SJCRH30 (cell line): Measurements from ENCODE around the gene LDLRAD4. TPM values are rescaled to one million over a fixed set of nuclear protein-coding genes. Genes with fewer than 3 reads are reported as not detected.

Experiments
- DNase-seq, 2 experiments: peaks; one replicate each; pipeline ENCODE4 v3.0.0-alpha.2; 2015 to 2020
- H3K27ac ChIP-seq: fragments of 250-450 bp; sonication (Bioruptor Pico); 2 replicates; pipeline ENCODE4 v1.5.1; 2020; ENCODE audit warnings: mild to moderate bottlenecking, moderate library complexity
- H3K27me3 ChIP-seq: fragments of 250-450 bp; sonication (Bioruptor Pico); 2 replicates; pipeline ENCODE4 v1.5.1; 2020; ENCODE audit warnings: mild to moderate bottlenecking, moderate library complexity
- H3K36me3 ChIP-seq: fragments of 250-450 bp; sonication (Bioruptor Pico); 2 replicates; pipeline ENCODE4 v1.5.1; 2020; ENCODE audit warnings: mild to moderate bottlenecking, moderate library complexity
- H3K4me1 ChIP-seq: fragments of 250-450 bp; sonication (Bioruptor Pico); 2 replicates; pipeline ENCODE4 v1.5.1; 2020; ENCODE audit warnings: mild to moderate bottlenecking, moderate library complexity
- H3K4me3 ChIP-seq: fragments of 250-450 bp; sonication (Bioruptor Pico); 2 replicates; pipeline ENCODE4 v1.5.1; 2020; ENCODE audit warnings: mild to moderate bottlenecking, moderate library complexity
- H3K9me3 ChIP-seq: fragments of 250-450 bp; sonication (Bioruptor Pico); replicated peaks from 2 replicates; pipeline ENCODE4 v1.5.1; 2020; ENCODE audit warnings: mild to moderate bottlenecking, moderate library complexity
- total RNA-seq: library from RNA; depleted of rRNA; stranded (reverse); fragments of >200 nt; shearing (Covaris generic); gene quantifications from 2 replicates; pipeline ENCODE4 v1.2.3, GENCODE V29; 2014

The LDLRAD4 gene
- total RNA-seq, 1 experiment from 2014 or later = 0.26 TPM

DNA sequence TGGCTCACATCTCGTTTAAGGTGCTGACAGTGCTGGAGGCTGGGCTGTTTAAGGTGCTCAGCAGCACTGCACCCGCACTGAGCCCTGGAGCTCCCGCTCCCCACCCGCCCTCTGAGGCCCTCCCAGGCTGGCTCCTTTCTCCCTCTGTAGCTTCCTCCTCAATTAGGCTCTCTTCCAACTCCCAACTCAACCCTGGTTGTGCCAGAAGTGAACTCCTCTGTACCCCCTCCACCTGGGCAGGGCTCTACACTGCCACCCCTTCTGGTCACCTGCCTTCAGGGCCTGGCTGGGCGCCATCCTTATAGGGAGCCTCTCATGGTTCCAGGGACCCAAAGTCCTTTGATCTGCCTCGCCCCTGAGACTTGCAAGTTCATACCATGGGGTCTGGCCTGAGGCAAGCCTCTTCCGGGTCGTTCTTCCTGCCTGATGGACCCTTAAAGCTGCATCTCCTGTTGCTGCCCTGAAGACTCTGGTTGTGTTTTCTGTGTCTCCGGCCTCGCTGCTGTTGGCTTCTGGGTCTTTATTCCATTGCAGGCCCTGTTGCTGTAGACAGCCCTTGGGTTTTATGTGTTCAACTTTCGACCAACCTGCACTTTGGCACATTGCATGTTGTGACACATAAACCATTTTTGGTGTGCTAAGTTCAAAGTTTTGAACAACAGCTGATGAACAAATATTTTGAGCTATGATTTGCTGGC is 199.6 kb downstream of the LDLRAD4 start:
- Histone ChIP-seq H3K36me3 (no peaks in the 10 kb centered on the region), H3K27me3 (no peaks in the 10 kb centered on the region), H3K4me3 (no peak overlapping the region), H3K4me1 (no peaks in the 10 kb centered on the region), H3K9me3 (no peaks in the 10 kb centered on the region), H3K27ac (no peak overlapping the region)
- no peak for DNase-seq

DNA sequence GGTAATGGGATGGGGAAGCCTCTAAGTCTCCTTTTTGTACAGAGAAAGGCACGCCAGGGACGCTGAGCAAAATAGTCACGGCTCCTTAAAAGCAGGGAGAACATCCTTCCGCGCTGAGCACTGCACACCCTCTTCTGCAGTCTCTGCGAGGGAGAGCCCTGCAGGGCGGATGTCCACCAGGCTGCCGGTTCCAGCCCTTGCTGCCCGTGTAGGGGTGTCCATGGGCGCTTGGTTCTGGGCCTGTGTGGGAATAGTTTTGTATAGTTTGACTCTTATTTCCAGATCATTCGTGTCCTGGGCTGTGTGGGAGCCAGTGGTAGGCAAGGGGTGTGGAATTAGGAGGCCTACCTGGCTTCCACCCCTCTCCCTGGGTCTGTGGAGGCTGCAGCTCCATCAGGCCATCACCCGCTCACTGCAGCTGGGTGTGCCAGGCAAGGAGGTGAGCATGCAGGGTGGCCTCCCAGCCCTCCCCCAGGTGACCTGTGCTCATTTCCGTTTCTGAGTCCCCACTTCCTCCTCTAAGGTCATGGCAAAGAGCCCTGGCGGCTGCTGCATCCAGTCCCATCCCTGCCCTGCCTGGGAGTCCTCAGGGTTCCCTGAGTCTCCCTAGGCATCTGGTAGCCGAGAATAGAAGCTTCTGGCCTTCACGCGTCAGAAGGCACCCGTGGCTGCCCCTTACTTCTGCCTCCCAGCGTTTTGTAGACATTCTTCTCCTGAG is 202.6 kb downstream of the LDLRAD4 start:
- no peaks in the 10 kb centered on the region for H3K4me1 ChIP-seq
- H3K27ac ChIP-seq = no peak overlapping the region
- DNase-seq = no peak
- no peaks in the 10 kb centered on the region for H3K27me3 ChIP-seq
- no peak overlapping the region for H3K4me3 ChIP-seq
- no peaks in the 10 kb centered on the region for H3K9me3 ChIP-seq
- H3K36me3 ChIP-seq = no peaks in the 10 kb centered on the region

DNA sequence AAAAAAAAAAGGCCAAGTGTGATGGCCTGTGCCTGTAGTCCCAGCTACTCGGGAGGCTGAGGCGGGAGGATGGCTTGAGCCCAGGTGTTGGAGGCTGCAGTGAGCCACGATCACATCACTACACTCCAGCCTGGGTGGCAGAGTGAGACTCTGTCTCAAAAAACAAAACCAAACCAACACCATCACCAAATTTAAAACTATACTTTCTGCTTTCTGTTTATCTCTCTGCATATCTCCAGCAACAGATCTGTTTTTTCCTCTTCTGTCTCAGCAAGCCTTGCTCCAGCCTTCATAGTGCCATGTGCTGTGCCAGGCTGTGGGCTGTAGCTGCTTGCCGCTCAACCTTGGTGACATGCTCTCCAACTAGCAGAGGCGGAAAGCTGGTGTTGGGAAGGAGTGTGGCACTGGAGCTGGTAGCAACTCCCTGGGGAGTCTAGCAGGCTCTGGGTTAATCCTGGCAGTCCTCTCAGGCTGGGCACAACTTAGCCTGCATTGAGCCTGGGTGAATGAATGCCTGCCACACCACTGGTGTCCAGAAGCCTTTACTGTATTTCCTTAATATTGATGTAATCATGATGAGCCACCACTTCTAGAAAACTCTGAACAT is 204.1 kb downstream of the LDLRAD4 start:
- Histone ChIP-seq H3K36me3 (no peaks in the 10 kb centered on the region), H3K9me3 (no peaks in the 10 kb centered on the region), H3K4me1 (no peaks in the 10 kb centered on the region), H3K27me3 (no peaks in the 10 kb centered on the region), H3K27ac (no peak overlapping the region), H3K4me3 (no peak overlapping the region)
- DNase-seq = no peak

DNA sequence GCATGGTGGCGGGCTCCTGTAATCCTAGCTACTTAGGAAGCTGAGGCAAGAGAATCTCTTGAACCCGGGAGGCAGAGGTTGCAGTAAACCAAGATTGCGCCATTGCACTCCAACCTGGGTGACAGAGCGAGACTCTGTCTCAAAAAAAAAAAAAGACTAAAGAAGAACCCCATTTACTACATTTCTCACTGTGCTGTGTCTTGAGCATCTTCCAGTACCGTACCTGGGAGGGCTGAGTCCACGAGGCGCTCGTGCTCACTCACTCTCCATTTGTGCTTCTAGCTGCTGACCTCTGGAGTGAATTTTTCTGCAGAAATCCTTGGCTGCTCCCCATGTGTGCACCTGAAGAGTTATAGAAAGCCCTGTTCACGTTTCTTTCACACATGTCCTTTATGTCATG is 204.8 kb downstream of the LDLRAD4 start:
- Histone ChIP-seq H3K4me3 (no peak overlapping the region), H3K27me3 (no peaks in the 10 kb centered on the region), H3K9me3 (no peaks in the 10 kb centered on the region), H3K36me3 (no peaks in the 10 kb centered on the region), H3K27ac (no peak overlapping the region), H3K4me1 (no peaks in the 10 kb centered on the region)
- DNase-seq = no peak

DNA sequence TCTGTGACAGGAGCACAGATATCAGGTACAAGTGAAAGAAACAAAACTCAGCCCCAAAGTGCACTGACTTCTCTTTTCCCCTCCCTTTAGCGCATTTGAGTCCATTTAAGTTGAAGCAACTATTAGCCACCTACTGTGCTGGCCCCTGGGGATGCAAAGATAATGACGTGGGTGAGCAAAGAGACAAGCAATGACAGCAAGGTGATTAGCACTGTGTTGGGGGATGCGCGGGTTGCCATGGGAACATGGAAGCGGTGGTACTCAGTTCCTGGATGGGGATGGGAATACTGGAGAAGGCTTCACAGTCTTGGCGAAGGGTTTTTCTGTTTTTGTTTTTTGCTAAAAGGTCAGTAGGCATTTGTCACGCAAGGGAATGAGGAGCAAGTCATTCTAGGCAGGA is 205.8 kb downstream of the LDLRAD4 start:
- DNase-seq = no peak
- H3K27ac ChIP-seq = no peak overlapping the region
- no peak overlapping the region for H3K4me3 ChIP-seq
- H3K36me3 ChIP-seq = no peaks in the 10 kb centered on the region
- H3K9me3 ChIP-seq = no peaks in the 10 kb centered on the region
- no peaks in the 10 kb centered on the region for H3K4me1 ChIP-seq
- H3K27me3 ChIP-seq = no peaks in the 10 kb centered on the region

DNA sequence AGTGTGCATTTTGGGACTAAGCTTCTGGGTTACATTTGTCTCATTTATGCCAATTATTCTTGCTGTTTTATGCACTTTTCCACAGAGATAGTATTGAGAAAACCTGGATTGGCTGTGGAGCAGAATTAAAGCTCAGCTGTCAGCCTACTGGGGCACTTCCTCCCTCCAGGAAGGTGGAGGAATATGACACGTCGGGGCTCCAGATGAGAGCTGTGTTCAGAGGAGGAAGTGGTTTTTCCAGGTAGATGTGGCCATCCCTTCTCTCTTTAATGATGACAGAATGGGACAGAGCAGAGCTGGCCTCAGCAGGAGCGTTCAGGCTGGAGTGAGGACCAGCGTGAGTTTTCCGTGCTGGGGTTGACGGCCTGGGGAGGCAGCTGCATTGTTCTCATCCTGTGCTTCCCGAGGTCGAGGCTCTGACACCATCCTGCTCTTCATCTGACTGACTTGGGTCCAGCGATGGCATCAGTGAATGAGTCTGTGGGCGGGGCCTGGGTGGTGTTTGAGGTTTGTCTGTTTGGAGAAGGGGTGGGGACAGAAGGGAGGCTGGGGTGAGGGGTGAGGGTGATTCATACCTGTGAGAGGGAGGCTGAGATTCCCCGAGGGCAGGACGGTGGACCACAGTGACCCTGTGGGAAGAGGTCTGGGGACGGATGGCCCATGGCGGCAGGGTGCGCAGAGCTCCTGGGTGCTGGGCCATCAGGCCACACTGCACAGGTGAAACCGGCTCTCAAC is 207.0 kb downstream of the LDLRAD4 start:
- Histone ChIP-seq H3K4me3 (no peak overlapping the region), H3K36me3 (no peaks in the 10 kb centered on the region), H3K4me1 (no peaks in the 10 kb centered on the region), H3K9me3 (no peaks in the 10 kb centered on the region), H3K27ac (no peak overlapping the region), H3K27me3 (no peaks in the 10 kb centered on the region)
- DNase-seq = no peak

DNA sequence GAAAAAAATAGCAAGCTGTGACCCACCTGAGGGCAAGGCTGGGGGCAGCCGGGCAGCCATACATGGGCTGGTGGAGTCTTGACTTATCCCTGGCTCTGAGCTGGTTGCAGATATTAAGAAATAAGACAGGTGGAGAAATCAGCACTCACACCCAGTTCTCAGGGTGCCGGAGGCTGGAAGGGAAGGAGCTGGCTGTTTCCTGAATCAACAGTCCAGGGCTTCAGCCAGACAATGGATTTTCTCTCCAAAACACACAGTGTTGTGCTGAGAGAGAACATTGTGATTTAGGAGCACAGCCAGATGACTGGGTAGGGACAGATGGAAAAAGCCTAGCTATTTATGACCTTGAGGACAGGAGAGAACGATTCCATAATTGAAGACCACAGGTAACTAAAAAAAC is 208.8 kb downstream of the LDLRAD4 start:
- no peak for DNase-seq
- Histone ChIP-seq H3K4me3 (no peak overlapping the region), H3K36me3 (no peaks in the 10 kb centered on the region), H3K9me3 (no peaks in the 10 kb centered on the region), H3K27me3 (no peaks in the 10 kb centered on the region), H3K27ac (no peak overlapping the region), H3K4me1 (no peaks in the 10 kb centered on the region)

DNA sequence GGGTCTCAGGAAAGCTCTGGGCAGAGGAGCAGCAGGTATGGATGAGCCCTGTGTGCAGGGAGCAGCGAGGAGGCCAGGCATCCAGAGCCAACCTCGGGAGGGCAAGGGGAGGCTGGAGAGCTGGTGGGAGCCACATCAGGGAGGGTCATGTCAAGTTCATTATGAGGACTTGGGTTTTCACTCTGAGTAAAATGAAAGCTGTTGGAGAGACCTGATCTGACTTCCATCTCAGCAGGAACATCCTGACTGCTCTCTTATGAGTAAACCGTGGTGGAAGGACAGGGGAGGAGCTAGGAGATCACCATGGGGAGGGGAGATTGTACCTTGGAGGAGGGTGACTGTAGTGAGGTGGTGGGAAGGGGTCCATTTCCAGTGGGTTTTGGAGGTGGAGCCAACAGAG is 209.8 kb downstream of the LDLRAD4 start:
- Histone ChIP-seq H3K9me3 (no peaks in the 10 kb centered on the region), H3K27ac (no peak overlapping the region)
- no peak for DNase-seq

DNA sequence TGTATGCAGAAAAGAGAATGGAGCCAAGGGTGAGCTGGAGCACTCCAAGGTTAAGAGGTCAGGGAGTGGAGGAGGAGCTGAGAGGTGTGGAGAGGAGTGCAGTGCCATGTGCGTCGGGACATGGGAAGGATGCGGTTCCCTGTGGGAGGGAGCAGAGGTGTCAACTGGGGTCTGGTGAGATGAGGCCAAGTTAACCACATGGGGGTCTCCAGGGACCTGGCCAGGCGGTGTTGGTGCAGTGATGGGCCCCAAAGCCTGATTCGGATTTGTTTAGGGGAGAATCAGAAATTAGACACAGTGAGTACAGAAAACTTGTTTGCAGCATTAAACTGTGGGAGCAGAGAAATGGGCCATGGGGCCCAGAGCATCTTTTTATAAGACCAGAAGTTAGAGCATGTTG is 210.5 kb downstream of the LDLRAD4 start:
- H3K4me1 ChIP-seq = no peaks in the 10 kb centered on the region
- no peaks in the 10 kb centered on the region for H3K27me3 ChIP-seq
- H3K36me3 ChIP-seq = no peaks in the 10 kb centered on the region
- H3K9me3 ChIP-seq = no peaks in the 10 kb centered on the region
- no peak overlapping the region for H3K4me3 ChIP-seq
- DNase-seq = no peak
- H3K27ac ChIP-seq = no peak overlapping the region

More for the DNA sequence above, 209.8 kb downstream of the LDLRAD4 start:
- no peak overlapping the region for H3K4me3 ChIP-seq
- no peaks in the 10 kb centered on the region for H3K36me3 ChIP-seq
- H3K27me3 ChIP-seq = no peaks in the 10 kb centered on the region
- no peaks in the 10 kb centered on the region for H3K4me1 ChIP-seq

DNA sequence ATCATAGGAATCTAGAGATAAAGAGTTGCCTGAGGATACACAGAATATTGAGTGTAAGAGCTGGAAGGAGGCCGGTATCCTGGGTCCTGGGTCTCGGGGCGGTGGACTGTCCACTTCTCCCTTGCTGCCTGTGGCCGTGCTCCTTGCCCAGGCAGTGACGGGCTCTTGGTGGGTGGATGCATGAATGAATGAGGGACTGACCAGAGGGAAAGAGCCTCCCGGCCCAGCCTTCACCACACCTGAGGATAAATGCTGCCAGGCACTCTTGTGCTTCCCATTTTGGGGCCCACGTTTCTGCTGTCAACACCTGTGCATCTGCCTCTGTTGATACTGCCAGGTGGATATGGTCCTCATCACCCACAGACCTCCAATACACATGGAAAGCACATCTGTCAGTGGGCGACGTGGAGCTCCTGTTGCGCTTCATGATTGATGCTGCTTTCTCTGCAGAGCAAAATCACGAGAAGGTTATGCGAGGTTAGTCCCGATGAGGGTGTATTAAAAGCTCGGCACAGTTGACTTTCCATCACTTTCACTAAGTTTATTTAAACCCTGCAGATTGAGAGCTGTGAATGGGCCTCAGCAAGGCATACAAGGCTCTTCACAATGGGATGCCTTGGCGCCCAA is 211.4 kb downstream of the LDLRAD4 start:
- Histone ChIP-seq H3K9me3 (no peaks in the 10 kb centered on the region), H3K27ac (no peak overlapping the region), H3K4me1 (no peaks in the 10 kb centered on the region), H3K27me3 (no peaks in the 10 kb centered on the region), H3K4me3 (no peak overlapping the region), H3K36me3 (no peaks in the 10 kb centered on the region)
- no peak for DNase-seq

DNA sequence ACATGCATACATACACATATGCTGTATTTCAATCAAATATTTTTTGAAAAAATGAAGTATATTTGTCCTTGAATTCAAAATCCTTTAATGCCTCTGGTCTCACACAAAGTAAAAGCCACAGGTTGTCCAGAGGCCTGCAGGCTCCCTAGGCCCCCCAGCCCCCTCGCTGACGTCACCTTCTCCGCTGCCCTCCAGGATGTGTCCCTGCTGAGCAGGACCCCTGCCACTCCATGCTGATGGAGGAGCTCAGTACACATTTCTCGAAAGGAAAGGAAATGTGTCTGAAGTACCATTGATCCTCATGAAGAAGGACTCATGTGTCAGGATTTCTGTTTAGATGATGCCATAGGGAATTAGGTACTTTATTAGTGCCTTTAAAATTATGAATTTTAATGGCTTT is 212.1 kb downstream of the LDLRAD4 start:
- Histone ChIP-seq H3K27me3 (no peaks in the 10 kb centered on the region), H3K27ac (no peak overlapping the region), H3K4me3 (no peak overlapping the region), H3K4me1 (no peaks in the 10 kb centered on the region), H3K9me3 (no peaks in the 10 kb centered on the region), H3K36me3 (no peaks in the 10 kb centered on the region)
- DNase-seq = no peak

DNA sequence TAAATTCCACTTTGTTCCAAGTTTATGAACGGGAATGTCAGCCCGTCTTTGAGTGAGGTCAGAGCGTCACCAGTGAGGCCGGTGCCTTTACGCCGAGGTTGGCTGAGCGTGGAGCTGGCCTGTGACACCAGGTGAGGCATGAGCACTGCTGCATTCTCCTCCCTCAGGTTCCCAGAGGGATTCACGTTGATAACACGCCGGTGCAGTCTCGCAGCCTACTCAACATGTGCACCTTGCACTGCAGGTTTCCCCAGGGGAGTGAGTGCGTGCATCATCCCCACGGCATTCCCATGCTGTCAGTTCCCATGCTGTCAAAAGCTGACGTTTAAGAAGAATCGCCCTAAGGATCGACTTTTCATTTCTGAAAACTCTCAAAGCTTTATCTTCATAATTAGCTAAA is 213.3 kb downstream of the LDLRAD4 start:
- Histone ChIP-seq H3K9me3 (no peaks in the 10 kb centered on the region), H3K27me3 (no peaks in the 10 kb centered on the region), H3K36me3 (no peaks in the 10 kb centered on the region), H3K4me3 (no peak overlapping the region), H3K27ac (no peak overlapping the region), H3K4me1 (no peaks in the 10 kb centered on the region)
- DNase-seq = no peak

DNA sequence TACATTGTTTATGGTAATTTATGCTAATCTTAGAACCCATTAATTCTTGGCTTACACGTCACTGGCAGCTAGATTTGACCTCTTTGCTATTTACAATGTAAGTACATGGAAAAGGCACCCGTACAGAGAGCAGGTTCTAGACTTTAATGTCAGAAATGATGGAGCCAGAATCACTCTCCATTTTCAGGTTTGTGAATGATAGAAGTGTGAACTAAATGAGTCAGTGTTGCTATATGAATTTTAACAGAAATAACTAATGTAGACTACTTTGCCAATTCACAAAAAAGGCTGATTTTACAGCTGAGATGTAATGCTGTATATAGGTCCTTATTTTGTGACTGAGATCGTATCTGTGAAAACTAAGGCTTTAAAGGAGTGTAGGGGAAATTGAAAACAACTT is 214.6 kb downstream of the LDLRAD4 start:
- Histone ChIP-seq H3K4me3 (no peak overlapping the region), H3K36me3 (no peaks in the 10 kb centered on the region), H3K4me1 (no peaks in the 10 kb centered on the region), H3K9me3 (no peaks in the 10 kb centered on the region), H3K27me3 (no peaks in the 10 kb centered on the region), H3K27ac (no peak overlapping the region)
- no peak for DNase-seq

DNA sequence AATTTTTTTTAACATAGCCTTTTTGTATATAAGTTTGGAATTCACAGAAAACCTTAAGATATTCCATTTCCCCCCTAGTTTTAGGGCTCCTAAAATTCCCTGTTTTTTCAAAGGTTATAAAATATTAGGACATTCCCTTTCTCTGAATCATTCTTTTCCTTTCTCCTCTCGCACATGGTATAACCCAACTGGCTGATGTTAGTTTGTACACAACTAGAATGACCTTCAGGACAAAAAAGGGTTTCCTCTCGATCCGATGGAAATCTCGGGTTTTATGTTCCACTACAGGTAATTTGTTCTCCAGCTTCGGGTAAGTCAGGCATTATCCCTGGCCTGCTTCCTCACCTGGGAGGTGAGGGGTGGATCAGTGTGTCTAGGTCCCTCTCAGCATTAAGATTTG is 215.1 kb downstream of the LDLRAD4 start:
- Histone ChIP-seq H3K27me3 (no peaks in the 10 kb centered on the region), H3K4me1 (no peaks in the 10 kb centered on the region), H3K27ac (no peak overlapping the region), H3K36me3 (no peaks in the 10 kb centered on the region), H3K9me3 (no peaks in the 10 kb centered on the region), H3K4me3 (no peak overlapping the region)
- no peak for DNase-seq

DNA sequence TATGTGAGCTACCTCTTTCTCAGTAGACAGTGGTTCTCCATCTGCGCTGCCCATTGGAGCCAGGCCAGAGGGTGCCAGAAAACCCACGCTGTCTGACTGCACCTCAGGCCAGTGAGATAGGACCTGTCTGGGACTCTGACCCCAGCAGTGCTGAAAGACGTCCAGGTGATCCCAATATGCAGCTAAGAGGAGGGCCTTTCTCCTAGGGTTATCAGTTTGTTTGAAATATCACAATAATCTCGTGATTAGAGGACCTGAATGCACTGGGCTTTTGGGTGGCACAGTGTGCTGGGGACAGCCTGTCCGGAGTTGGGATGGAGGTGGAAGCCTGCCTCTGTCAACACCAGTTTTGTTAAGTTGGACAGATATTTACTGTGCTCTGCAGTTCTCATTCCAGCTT is 216.3 kb downstream of the LDLRAD4 start:
- H3K36me3 ChIP-seq = no peaks in the 10 kb centered on the region
- H3K4me3 ChIP-seq = no peak overlapping the region
- H3K4me1 ChIP-seq = no peaks in the 10 kb centered on the region
- DNase-seq = no peak
- no peak overlapping the region for H3K27ac ChIP-seq
- no peaks in the 10 kb centered on the region for H3K27me3 ChIP-seq
- H3K9me3 ChIP-seq = no peaks in the 10 kb centered on the region
